ENCODE results near the gene VSIG10. TPM values are rescaled to one million over a fixed set of nuclear protein-coding genes. Genes with fewer than 3 reads are reported as not detected.
"Not testable (repeated sequence)": the region's sequence is repeated elsewhere in the genome, so short reads cannot be mapped to it uniquely, and the experiment has no call there.

VSIG10 gene
- total RNA-seq, 4 donors from 2014 or later, result 27.6 to 59.9 (median 39.4) TPM

DNA sequence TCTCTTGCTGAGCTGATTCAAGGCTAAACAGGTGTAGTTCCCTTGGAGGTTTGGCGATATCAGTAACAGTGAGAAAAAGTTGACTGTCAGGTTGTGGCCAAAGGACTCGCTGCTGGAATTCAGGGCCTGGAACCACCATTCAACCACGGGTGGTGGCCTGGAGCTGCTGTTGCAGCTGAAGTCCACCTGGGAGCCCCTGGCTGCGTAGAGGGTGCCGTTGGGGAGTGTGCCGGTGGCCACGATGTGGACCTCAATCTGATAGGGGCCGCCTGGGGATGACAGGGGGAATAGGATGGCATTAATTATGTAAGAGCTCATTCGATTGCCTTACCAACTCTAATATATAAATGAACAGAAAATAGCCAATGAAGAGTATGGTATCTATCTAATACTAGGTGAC lies 21.6 kb downstream of the VSIG10 start:
- Histone ChIP-seq H3K4me1 (no peaks in the 10 kb centered on the region), H3K36me3 (no peaks in the 10 kb centered on the region), H3K27me3 (no peaks in the 10 kb centered on the region), H3K9me3 (no peaks in the 10 kb centered on the region), H3K27ac (no peak overlapping the region), H3K4me3 (no peak overlapping the region)
- TF ChIP-seq POLR2A (IDR thresholded peaks at IDR 0.05), result no peak
- TF ChIP-seq, protein P1, sequence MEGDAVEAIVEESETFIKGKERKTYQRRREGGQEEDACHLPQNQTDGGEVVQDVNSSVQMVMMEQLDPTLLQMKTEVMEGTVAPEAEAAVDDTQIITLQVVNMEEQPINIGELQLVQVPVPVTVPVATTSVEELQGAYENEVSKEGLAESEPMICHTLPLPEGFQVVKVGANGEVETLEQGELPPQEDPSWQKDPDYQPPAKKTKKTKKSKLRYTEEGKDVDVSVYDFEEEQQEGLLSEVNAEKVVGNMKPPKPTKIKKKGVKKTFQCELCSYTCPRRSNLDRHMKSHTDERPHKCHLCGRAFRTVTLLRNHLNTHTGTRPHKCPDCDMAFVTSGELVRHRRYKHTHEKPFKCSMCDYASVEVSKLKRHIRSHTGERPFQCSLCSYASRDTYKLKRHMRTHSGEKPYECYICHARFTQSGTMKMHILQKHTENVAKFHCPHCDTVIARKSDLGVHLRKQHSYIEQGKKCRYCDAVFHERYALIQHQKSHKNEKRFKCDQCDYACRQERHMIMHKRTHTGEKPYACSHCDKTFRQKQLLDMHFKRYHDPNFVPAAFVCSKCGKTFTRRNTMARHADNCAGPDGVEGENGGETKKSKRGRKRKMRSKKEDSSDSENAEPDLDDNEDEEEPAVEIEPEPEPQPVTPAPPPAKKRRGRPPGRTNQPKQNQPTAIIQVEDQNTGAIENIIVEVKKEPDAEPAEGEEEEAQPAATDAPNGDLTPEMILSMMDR (IDR thresholded peaks at IDR 0.05), result no peak
- DNase-seq, result no peak
- intact Hi-C loops (cut with DNase I; ENCODE audit: low total_unique reads), result no loop called here

DNA sequence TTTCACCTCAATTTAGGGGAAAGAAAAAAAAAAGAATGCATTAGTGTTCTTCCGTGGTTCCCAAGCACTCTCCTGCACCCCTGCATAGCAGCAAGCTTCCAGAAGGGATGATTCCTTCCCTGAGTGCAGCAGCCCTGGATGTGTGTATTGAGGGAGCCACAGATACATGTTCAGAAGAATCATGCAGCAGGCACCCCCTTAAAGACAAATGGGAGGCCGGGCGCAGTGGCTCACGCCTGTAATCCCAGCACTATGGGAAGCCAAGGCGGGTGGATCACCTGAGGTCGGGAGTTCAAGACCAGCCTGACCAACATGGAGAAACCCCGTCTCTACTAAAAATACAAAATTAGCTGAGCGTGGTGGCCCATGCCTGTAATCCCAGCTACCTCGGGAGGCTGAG lies 22.3 kb downstream of the VSIG10 start:
- H3K27me3 ChIP-seq; H3K27ac ChIP-seq; H3K9me3 ChIP-seq; H3K36me3 ChIP-seq; H3K4me1 ChIP-seq; intact Hi-C loops (cut with DNase I; ENCODE audit: low total_unique reads); DNase-seq; H3K4me3 ChIP-seq: not testable (repeated sequence)

DNA sequence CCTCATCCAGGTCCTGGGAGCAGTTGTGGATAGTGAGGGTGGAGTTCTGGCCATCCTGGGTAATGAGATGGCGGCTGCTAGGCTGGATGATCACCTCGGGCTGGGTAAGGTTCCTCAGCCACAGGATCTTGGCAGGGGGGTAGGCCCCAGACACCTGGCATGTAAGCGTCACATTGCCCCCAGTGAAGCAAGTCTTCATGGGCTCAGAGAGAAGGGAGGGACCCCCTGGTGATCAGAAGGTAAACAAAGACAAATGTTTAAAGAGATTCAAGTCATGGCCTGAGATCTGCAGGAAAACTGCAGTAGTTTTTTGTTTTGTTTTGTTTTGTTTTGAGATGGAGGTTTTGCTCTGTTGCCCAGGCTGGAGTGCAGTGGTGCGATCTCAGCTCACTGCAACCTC lies 30.0 kb downstream of the VSIG10 start:
- no peak overlapping the region for H3K4me3 ChIP-seq
- TF ChIP-seq POLR2A (IDR thresholded peaks at IDR 0.05), result no peak
- TF ChIP-seq, protein P1 (IDR thresholded peaks at IDR 0.05), result no peak
- intact Hi-C loops (cut with DNase I; ENCODE audit: low total_unique reads), result no loop called here
- no peaks in the 10 kb centered on the region for H3K36me3 ChIP-seq
- H3K9me3 ChIP-seq, result no peaks in the 10 kb centered on the region
- H3K27me3 ChIP-seq, result no peaks in the 10 kb centered on the region
- no peaks in the 10 kb centered on the region for H3K4me1 ChIP-seq
- DNase-seq, result no peak
- H3K27ac ChIP-seq, result no peak overlapping the region

DNA sequence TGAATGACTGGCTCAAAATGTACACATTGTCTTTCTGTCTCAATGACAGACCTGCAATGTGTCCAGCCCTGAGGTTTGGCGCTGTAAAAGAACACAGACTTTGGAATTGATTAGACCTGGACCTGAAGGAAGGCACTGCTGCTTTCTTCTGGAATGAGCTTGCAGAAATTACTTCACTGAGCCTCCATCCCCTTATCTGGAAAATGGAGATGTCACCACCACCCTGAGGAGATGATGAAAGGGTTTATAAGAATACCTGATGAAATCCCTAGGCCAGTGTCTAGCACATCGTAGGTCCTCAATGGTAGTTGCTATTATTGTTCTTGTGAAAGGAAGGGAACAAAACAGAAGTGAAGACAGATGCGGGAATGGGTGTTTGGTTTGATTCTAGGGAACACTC lies 33.2 kb downstream of the VSIG10 start:
- no peak overlapping the region for H3K27ac ChIP-seq
- TF ChIP-seq, protein P1 (IDR thresholded peaks at IDR 0.05), result no peak
- no peak for TF ChIP-seq POLR2A (IDR thresholded peaks at IDR 0.05)
- no peaks in the 10 kb centered on the region for H3K4me1 ChIP-seq
- intact Hi-C loops (cut with DNase I; ENCODE audit: low total_unique reads), result no loop called here
- H3K4me3 ChIP-seq, result no peak overlapping the region
- H3K36me3 ChIP-seq, result no peaks in the 10 kb centered on the region
- H3K27me3 ChIP-seq, result no peaks in the 10 kb centered on the region
- no peaks in the 10 kb centered on the region for H3K9me3 ChIP-seq
- no peak for DNase-seq

DNA sequence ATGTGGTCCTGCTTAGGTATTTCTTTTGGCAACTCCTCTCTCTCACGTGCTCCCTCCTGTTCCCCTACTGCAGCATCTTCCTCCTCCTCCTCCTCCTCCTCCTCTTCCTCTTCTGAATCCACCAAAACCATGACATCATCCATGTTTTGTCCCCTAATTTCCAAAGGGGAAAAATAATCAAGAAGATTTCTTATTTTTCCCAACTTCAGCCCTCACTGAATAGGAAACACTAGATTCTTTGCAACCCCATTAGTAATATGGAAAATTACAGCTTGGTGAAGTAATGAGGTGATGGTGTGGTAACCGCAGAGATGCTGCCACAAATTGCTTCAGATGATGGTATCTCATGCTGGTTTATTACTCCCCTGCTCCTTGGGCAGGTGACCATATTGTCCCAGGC lies 35.4 kb downstream of the VSIG10 start:
- no peak overlapping the region for H3K4me3 ChIP-seq
- H3K9me3 ChIP-seq, result no peaks in the 10 kb centered on the region
- no peak for DNase-seq
- no peak overlapping the region for H3K27ac ChIP-seq
- intact Hi-C loops (cut with DNase I; ENCODE audit: low total_unique reads), result no loop called here
- no peaks in the 10 kb centered on the region for H3K36me3 ChIP-seq
- TF ChIP-seq, protein P1 (IDR thresholded peaks at IDR 0.05), result no peak
- no peak for TF ChIP-seq POLR2A (IDR thresholded peaks at IDR 0.05)
- no peaks in the 10 kb centered on the region for H3K27me3 ChIP-seq
- H3K4me1 ChIP-seq, result no peaks in the 10 kb centered on the region

GRCh38 chr12:118065380-118065779 lies 38.4 kb downstream of the VSIG10 start:
- Histone ChIP-seq H3K9me3 (no peaks in the 10 kb centered on the region), H3K4me3 (no peak overlapping the region), H3K27me3 (no peaks in the 10 kb centered on the region), H3K27ac (no peak overlapping the region), H3K36me3 (no peaks in the 10 kb centered on the region), H3K4me1 (no peaks in the 10 kb centered on the region)
- TF ChIP-seq, protein P1 (IDR thresholded peaks at IDR 0.05), result no peak
- no peak for TF ChIP-seq POLR2A (IDR thresholded peaks at IDR 0.05)
- no peak for DNase-seq
- intact Hi-C loops (cut with DNase I; ENCODE audit: low total_unique reads), result no loop called here
